HEK293T (cell line): Measurements from ENCODE around the gene FBXO24.
A peak's percentile ranks its signal among the peaks of the same experiment; 100 is the strongest.

Experiments used
- CTCF ChIA-PET: fragments of 350-600 bp; formaldehyde crosslinking; extraction: SDS; loops from one replicate; lab custom pipeline; 2021; ENCODE audit warnings: antibody characterized with exemption, inconsistent platforms; lab: Yijun Ruan, JAX
- POLR2A ChIA-PET: fragments of 350-600 bp; formaldehyde crosslinking; extraction: SDS; loops from one replicate; lab custom pipeline; 2020; ENCODE audit warnings: antibody characterized with exemption, inconsistent platforms; lab: Yijun Ruan, JAX
- DNase-seq: peaks from one replicate; pipeline ENCODE4 v3.0.0; 2012; ENCODE audit warnings: mixed read lengths; ENCODE audit errors: extremely low spot score
- ARNT ChIP-seq: fragments of 450-650 bp; IDR thresholded peaks from 2 replicates; pipeline ENCODE4 v1.6.1; 2017; ENCODE audit warnings: mild to moderate bottlenecking
- BHLHE40 ChIP-seq: fragments of 450-650 bp; IDR thresholded peaks from 2 replicates; pipeline ENCODE4 v1.6.1; 2016; ENCODE audit warnings: mild to moderate bottlenecking, moderate library complexity, borderline replicate concordance
- CTBP1 ChIP-seq: fragments of 450-650 bp; IDR thresholded peaks from 2 replicates; pipeline ENCODE4 v1.6.1; 2016; ENCODE audit warnings: borderline replicate concordance
- ELF4 ChIP-seq: fragments of 450-650 bp; IDR thresholded peaks from 2 replicates; pipeline ENCODE4 v1.6.1; 2017; ENCODE audit warnings: antibody characterized with exemption
- FOXA1 ChIP-seq: fragments of 450-650 bp; IDR thresholded peaks from 2 replicates; pipeline ENCODE4 v1.6.1; 2016; ENCODE audit warnings: mild to moderate bottlenecking
- FOXK2 ChIP-seq: fragments of 450-650 bp; IDR thresholded peaks from 2 replicates; pipeline ENCODE4 v1.6.1; 2016; ENCODE audit warnings: mild to moderate bottlenecking
- FOXM1 ChIP-seq: fragments of 450-650 bp; IDR thresholded peaks from 2 replicates; pipeline ENCODE4 v1.6.1; 2017; ENCODE audit warnings: mild to moderate bottlenecking, borderline replicate concordance
- HDGF ChIP-seq: fragments of 450-650 bp; IDR thresholded peaks from 2 replicates; pipeline ENCODE4 v1.6.1; 2017; ENCODE audit warnings: antibody characterized with exemption, borderline replicate concordance
- L3MBTL2 ChIP-seq: fragments of 450-650 bp; conservative IDR thresholded peaks from 2 replicates; pipeline ENCODE4 v1.6.1; 2016; ENCODE audit warnings: mild to moderate bottlenecking
- LEF1 ChIP-seq: fragments of 450-650 bp; IDR thresholded peaks from 2 replicates; pipeline ENCODE4 v1.6.1; 2017; ENCODE audit warnings: mild to moderate bottlenecking, borderline replicate concordance
- NFRKB ChIP-seq: fragments of 450-650 bp; IDR thresholded peaks from 2 replicates; pipeline ENCODE4 v1.6.1; 2016; ENCODE audit warnings: mild to moderate bottlenecking, moderate library complexity
- PKNOX1 ChIP-seq: fragments of 450-650 bp; IDR thresholded peaks from 2 replicates; pipeline ENCODE4 v1.6.1; 2016
- SP1 ChIP-seq: fragments of 450-650 bp; IDR thresholded peaks from 2 replicates; pipeline ENCODE4 v1.6.1; 2017
- SUZ12 ChIP-seq: fragments of 450-650 bp; IDR thresholded peaks from 2 replicates; pipeline ENCODE4 v1.6.1; 2016; ENCODE audit warnings: mild to moderate bottlenecking
- TARDBP ChIP-seq: fragments of 450-650 bp; IDR thresholded peaks from 2 replicates; pipeline ENCODE4 v1.6.1; 2016
- ZNF384 ChIP-seq: fragments of 450-650 bp; IDR thresholded peaks from 2 replicates; pipeline ENCODE4 v1.6.1; 2016

FBXO24 gene

DNA sequence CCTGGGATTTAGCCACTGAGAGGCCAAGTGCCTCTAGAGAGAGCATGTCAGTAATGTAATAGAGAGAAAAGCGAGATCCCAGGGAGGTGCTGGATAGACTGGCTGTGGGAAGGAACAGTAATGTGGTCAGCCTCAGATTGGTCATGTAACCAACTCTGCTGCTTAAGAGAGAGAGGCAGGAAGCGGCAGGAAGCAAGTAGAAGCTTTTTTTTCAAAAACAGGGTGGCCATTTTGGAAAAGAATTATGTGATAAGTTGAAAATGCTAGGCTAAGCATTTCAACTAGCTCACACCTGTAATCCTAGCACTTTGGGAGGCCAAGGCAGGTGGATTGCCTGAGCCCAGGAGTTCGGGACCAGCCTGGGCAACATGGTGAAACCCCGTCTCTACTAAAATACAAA lies 12.3 kb downstream of the FBXO24 start:
- DNase-seq: no peak
- no peak for TF ChIP-seq NFRKB
- ChIA-PET CTCF (no interaction called here), POLR2A (interaction anchor here (2.4 kb wide), 1 partner anchor 12 kb away, joined by 6 read pairs; the partner anchor contains the start of gene FBXO24)

DNA sequence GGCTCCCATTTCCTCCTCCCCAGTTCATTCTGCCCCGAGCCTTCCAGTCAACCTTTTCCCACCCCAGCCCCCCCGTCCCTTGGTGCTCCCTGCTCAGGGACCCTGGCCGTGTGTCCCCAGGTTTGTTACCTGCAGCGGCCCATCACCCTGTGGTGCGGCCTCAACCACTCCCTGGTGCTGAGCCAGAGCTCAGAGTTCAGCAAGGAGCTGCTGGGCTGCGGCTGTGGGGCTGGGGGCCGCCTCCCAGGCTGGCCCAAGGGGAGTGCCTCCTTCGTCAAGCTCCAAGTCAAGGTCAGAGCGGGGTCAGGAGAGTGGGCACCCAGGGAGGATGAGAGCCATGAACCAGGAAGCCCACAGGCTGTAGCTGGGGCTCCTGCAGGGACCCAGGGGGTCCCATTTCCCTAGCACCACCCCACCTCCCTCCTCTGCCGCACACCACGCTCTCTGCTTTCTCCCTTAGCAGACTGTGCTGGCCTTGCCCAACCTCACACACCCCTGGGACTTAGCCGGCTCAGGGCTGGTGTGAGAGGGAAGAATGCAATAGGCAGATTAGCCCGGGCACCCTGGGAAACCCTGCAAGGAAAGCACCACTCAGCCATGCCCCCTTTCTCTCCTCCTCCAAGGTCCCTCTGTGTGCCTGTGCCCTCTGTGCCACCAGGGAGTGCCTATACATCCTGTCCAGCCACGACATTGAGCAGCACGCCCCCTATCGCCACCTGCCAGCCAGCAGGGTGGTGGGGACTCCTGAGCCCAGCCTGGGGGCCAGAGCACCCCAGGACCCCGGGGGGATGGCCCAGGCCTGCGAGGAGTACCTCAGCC lies 14.0 kb downstream of the FBXO24 start:
- CTCF ChIA-PET: no interaction called here
- POLR2A ChIA-PET: interaction anchor here (1.0 kb wide), 1 partner anchor 14 kb away, joined by 8 read pairs; the partner anchor contains the start of genes FBXO24 and LRCH4
- no peak for DNase-seq
- TF ChIP-seq ZNF384 (no peak), BHLHE40 (no peak), SUZ12 (no peak), ELF4 (no peak), PKNOX1 (no peak), FOXM1 (no peak), CTBP1 (no peak), NFRKB (no peak), TARDBP (no peak), HDGF (no peak)

DNA sequence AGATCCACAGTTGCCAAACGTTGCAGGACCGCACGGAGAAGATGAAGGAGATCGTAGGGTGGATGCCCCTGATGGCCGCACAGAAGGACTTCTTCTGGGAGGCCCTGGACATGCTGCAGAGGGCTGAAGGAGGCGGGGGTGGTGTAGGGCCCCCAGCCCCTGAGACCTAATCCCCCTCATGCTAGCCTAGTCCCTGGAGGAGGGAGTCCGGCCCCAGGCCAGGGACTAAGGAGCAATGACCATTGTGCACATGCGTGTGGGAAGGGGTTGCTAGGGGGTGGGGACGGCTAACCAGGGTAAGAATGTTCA lies 14.6 kb downstream of the FBXO24 start:
- POLR2A ChIA-PET: no interaction called here
- TF ChIP-seq PKNOX1 (no peak), FOXM1 (no peak), BHLHE40 (no peak), ELF4 (no peak), FOXA1 (no peak), TARDBP (no peak), CTBP1 (no peak), SP1 (no peak), FOXK2 (no peak), LEF1 (no peak)
- CTCF ChIA-PET: interaction anchor here (1.1 kb wide), 1 partner anchor 35 kb away, joined by 4 read pairs; no protein-coding TSS in a partner anchor

DNA sequence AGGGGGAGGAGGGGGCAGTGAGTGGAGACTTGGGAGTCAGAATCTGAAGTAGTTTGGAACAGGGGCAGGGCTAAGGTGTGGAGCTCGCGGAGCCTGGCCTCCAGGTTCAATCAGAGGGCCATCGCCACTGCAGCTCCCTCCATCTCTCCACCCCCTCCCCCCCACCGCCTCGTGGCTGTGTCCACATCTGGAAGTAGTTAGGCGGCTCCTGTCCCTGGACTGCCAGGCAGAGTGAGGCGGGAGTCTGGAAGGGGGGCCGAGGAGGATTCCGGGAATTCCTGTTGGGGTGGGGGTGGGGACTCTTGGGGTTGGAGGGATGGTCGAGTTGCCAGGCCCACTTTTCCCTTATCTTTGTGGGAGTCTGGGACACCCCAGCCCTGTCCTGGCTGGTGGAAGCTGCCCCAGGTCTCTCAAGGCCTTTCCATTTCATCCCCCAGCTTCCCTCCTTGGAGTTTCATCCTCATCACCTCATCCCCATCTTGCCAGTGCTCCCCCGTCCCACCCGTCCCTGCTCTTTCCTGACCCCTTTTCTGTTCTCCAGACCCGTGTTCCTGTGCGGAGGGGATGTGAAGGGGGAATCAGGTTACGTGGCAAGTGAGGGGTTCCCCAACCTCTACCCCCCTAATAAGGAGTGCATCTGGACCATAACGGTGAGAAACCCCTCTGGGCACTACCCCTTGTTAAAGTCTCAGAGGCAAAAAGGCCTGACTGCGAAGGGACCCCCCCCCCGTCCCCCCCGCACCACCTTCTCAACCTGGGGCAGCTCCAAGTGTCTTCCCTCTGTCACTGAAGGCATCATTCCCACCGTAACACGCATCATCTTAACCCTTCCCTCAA lies 17.0 kb downstream of the FBXO24 start:
- peak; percentile 19; the same call in 1 of the 2 replicates for TF ChIP-seq L3MBTL2
- TF ChIP-seq HDGF: no peak
- DNase-seq: peak; percentile 42
- POLR2A ChIA-PET: interaction anchor here (0.9 to 3.1 kb wide), 11 partner anchors 9 to 249 kb away, joined by 3 to 40 read pairs (median 4); partner anchors contain the start of genes FBXO24, GIGYF1, LRCH4 and MOSPD3
- CTCF ChIA-PET: interaction anchor here (0.7 to 1.6 kb wide), 5 partner anchors 11 to 102 kb away, joined by 3 to 4 read pairs (median 3); partner anchors contain the start of gene FBXO24

More for the DNA sequence above, 14.6 kb downstream of the FBXO24 start:
- DNase-seq: no peak

DNA sequence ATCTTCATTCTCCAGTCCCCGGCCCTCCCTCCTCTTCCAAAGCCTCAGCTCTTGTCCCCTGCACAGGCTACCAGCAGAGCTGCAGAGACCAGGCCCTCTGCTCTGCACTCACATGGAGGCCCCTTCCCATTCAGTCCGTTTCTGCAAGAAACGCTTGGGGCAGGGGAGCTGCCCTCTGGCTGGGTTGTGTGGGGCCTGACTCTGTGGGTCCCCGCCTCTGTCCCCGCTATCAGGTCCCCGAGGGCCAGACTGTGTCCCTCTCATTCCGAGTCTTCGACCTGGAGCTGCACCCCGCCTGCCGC lies 17.5 kb downstream of the FBXO24 start:
- ChIA-PET CTCF (interaction anchor here (0.7 to 1.0 kb wide), 2 partner anchors 10 to 102 kb away, joined by 3 to 4 read pairs; no protein-coding TSS in a partner anchor), POLR2A (interaction anchor here (1.0 to 3.1 kb wide), 9 partner anchors 9 to 249 kb away, joined by 3 to 40 read pairs (median 8); partner anchors contain the start of genes FBXO24, GIGYF1, LRCH4 and MOSPD3)
- peak; percentile 31 for DNase-seq
- TF ChIP-seq L3MBTL2 (peak; percentile 83), ARNT (no peak)

- POLR2A ChIA-PET: interaction anchor here (1.3 to 3.1 kb wide), 9 partner anchors 8 to 101 kb away, joined by 3 to 40 read pairs (median 8); partner anchors contain the start of genes FBXO24, GIGYF1, LRCH4 and MOSPD3
- DNase-seq: peak; percentile 81
- TF ChIP-seq FOXM1: peak; percentile 54; the same call in 1 of the 2 replicates
- TF ChIP-seq SUZ12: no peak
- CTCF ChIA-PET: interaction anchor here (0.7 to 1.0 kb wide), 3 partner anchors 10 to 101 kb away, joined by 3 to 4 read pairs (median 3); no protein-coding TSS in a partner anchor
Observed at GRCh38 chr7:100604028-100604975, 18.2 kb downstream of the FBXO24 start.
